ENCODE data around the gene KCND3.

The KCND3 gene

DNA sequence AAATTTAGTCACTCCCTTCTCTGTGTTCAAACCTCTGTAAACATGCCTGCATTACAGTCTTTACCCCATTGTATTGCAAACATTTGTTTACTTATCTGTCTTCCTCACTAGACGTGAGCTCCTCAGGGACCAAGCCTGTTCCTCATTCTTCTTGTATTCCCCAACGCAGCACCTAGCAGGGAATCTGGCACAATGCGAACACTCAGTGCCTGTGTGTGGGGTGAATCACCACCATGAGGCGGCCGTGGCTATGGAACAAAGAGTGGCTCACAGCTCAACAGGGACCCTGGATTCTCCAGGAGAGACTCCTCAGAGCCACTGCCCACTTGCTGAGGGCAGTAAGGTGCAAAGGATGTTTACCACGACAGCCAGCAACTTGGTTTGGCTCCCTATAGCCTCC lies 137.9 kb downstream of the KCND3 start:
- DNase-seq (ENCODE audit: extremely low read depth in 1 of 2, low read depth in 1 of 2), result no peak

DNA sequence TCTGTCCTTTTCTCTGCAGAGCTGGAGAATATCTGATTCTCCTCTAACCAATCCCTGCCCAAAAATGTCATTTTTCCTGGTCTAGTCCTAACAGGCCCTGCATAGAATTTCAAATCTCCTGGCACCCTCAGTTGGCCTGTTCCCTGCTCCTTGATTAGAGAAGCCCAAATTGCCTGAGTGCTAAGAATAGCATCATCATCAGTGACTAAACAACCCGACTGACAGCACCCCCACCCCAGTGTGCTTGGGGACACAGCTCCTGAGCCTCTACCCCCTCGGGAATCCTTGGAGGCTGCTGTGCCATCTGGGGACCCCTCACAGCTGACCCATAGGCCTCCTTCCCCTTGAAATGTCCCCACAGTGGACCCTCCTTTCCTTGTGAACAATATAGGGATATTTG lies 139.4 kb downstream of the KCND3 start:
- no peak for DNase-seq (ENCODE audit: extremely low read depth in 1 of 2, low read depth in 1 of 2)

DNA sequence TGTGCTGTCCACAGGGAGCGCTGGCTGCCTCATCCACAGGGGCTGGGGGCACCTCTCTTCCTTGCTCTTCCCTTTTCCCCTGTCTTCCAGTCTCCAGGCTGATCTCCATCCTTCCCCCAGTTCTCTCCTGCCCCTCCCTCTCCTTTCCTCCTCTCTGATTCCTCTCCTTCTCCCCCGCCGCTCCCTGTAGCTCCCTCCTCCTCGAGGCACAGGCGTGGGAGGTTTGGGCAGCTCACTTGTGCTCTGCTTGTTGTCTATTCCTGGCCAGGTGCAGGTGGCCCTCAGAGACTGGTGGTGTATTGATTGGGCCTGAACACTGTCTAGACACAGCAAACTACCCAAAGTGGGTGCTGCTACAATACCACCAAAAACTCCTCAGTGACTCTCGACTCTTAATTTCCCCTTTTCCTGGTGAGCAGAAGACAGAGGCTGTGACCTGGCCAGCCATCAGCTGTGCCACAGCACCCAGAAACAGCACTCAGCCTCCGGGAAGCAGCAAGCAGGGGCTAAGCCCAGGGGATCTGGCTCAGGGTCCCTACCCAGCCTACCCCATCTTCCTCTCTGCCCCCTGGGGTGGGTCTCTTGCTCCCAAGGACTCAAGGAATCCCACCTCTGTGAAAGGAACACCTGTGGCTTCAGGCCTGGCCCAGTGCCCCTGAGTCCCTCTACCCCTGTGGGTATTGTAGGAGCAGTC lies 140.5 kb downstream of the KCND3 start:
- DNase-seq (ENCODE audit: extremely low read depth in 1 of 2, low read depth in 1 of 2), result no peak

DNA sequence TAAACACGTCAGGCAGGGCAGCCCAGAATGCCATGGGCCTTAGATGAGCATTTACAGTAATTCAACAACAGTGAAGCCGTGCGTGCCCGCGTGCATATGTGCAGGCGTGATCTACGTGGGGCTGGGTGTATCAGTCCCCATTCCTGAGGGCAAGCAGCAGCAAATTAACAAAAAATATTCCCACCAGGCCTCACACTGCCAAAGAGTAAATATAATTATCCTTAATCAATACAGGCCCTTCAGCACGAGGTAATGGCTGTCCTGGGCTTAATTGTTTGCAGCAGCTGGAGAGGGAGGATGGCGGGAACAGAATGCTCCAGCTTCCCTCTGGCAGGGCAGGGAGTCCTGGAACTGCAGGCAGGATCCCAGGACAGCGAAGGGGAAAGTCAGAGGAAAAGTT lies 142.0 kb downstream of the KCND3 start:
- no peak for DNase-seq (ENCODE audit: extremely low read depth in 1 of 2, low read depth in 1 of 2)

DNA sequence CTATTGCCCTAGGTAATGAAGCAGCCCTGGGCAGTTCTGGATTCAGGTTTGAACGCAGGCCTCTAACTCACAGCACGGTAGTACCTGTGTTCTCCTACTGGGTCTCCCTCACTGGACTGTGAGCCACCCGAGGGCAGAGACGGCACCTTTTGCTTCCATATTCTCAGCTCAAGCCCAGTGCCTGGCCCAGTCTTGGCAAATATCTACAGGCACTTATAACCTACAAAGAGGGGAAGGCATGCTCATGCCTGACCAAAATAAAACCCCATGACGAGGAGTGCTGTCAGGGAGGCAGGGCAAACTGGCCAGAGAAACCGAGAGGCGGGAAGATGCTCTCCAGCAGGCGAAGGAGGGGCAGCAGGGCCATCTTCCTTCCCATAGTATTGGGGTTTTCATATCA lies 142.6 kb downstream of the KCND3 start:
- DNase-seq (ENCODE audit: extremely low read depth in 1 of 2, low read depth in 1 of 2), result no peak

DNA sequence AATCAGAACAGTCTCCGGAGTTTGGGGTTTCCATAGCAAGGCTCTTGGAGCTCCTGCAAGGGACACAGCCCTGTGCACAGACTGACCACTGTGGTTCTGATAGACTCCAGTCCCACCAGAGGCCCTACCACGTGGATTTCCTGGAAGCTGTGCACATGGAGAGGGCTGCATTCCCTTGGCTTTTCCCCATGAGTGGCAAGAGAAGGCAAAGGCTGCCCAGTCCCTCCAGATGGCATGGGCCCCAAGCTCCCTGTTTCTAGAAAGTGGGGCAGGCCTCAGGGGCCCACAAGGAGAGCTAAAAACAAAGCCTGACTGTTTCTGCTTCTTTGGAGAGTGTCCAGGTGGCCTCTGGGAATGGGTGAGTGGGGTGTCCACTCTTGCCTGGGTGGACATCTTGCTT lies 146.3 kb downstream of the KCND3 start:
- DNase-seq (ENCODE audit: extremely low read depth in 1 of 2, low read depth in 1 of 2), result no peak

DNA sequence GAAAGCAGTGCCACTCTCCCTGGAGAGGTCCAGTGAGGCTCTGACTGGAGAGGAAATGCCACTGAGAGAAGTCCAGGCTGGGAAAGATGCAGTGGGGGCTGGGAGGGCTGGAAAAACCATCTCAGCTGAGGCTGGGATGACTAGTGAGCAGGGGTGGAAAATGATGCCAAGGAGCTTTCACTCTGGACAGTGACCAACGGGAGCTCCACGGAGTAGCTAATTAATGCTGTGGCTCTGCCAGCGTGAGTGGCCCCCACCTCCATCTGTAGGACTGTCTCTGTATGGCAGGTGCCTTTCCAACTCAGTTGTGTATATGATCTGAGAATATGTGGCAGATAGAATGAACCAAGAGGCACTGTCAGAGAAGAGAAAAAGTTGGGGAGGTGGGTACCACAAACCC lies 147.1 kb downstream of the KCND3 start:
- DNase-seq (ENCODE audit: extremely low read depth in 1 of 2, low read depth in 1 of 2), result no peak

DNA sequence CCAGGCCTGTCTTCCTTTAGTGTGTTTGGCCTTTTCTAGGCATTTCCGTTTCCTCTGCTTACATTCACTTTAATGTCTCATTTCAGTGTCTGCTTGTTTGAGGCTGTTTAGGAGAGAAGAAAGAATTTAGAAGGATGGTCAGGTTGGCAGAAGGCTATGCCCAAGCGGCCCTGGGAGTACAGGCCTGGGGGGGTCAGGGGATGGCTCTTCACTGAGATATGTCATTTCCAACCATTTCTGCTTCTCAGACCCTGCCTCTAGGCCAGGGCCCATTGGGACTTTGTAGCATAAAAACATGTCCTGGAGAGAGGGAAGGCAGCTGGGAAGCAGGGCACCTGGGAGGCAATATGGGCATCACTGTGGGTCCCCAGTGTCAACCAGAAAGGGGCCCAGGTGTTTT lies 147.7 kb downstream of the KCND3 start:
- DNase-seq (ENCODE audit: extremely low read depth in 1 of 2, low read depth in 1 of 2), result no peak

DNA sequence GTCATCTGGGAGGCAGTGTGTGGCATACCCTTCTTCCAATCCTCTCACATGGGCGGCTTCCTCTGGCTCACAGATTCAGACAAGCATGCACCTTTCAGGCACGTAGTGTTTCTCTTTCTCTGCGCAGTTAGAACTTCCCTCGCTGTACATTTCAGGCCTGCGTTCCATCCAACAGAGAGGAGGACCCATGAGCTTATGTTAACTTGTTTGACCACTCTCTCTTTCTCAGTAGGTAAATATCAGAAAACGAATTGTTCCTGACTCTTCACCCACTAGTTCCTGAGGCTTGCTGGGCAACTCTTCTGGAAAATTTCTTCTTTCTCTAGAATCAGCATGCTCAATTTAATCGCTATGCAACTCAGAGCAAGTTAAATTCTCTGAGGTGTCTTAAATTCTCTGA lies 148.3 kb downstream of the KCND3 start:
- DNase-seq (ENCODE audit: extremely low read depth in 1 of 2, low read depth in 1 of 2), result no peak

DNA sequence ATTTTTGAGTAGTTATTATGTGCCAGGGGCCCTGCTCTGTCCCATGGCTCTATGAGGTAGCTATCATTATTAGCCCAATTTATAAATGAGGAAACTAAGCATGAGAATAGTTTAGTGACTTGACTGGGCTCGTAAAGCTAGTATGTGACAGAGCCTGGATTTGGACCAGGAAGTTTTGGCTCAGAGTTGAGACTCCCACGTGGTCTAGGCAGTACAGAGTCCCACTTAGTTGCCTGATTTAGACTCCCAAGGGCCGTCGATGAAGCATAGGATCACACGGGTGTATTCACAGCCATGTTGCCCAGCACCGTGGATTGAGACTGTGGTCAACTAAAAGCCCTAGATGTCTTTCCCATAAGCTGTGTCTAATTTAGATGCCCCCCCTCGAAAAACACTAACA lies 152.1 kb downstream of the KCND3 start:
- DNase-seq (ENCODE audit: extremely low read depth in 1 of 2, low read depth in 1 of 2), result no peak

DNA sequence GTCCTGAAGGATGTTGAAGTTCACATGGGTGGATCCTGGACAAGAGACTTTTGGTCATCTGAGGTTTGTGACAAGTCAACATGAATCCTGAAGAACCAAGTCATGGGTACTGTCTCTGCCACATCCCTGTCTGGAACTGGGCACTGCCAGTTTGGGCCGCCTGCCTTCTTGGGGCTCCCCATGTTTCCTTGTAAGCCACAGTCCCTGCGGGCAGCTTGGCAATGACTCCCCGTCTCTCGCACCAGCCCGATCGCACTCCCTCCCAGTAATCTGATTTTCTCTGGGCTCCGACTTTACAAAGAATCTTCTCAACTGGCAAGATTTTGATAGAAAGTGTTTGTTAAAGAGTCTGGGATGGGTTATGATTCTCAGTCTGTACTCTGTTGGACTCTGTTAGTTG lies 153.4 kb downstream of the KCND3 start:
- DNase-seq (ENCODE audit: extremely low read depth in 1 of 2, low read depth in 1 of 2), result no peak

DNA sequence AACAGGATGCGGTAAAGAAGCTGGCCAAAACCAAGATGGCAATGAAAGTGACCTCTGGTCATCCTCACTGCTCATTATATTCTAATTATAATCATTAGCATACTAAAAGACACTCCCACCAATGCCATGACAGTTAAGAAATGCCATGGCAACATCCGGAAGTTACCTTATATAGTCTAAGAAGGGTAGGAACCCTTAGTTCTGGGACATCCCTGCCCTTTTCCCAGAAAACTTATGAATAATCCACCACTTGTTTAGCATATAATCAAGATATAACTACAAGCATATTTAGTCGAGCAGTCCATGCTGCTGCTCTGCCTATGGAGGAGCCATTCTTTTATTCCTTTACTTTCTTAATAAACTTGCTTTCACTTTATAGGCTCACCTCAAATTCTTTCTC lies 154.0 kb downstream of the KCND3 start:
- DNase-seq (ENCODE audit: extremely low read depth in 1 of 2, low read depth in 1 of 2), result no peak

DNA sequence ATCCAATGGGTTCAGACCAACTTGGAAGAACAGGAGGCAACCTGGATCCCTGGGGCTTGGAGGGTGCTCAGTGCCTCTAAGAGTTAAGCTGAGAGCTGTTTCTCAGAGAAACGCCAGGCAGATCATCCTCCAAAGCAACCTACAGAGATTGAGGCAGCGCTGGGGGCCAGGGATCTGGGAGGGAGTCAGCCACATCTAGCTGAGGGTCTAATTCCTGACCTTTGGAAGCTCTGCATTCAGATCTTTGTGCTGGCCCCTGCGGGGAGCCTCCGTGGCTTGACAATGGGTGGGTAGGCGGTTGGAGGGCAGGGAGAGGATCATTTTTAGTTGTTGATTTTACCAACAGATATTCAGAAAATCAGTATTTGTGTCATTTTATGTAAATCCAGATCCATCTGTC lies 154.5 kb downstream of the KCND3 start:
- no peak for DNase-seq (ENCODE audit: extremely low read depth in 1 of 2, low read depth in 1 of 2)

DNA sequence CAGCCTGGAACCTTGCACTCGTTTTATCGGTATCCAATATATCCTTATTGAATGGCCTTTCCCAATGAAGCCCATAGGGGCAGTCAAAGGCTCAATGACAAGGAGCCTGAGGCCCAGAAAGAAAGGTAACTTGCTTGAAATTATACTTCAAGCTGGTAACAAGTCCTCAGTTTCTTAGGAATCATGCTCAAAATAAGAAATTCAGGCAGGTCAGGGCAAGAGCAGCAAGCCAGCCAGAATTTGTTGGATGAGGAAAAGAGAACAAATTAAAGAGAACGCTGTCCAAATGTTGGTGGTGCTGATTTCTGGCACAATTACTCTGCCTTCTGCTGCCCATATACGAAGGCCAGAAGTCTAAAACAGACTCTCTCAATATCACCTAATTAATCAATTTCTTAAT lies 156.1 kb downstream of the KCND3 start:
- DNase-seq (ENCODE audit: extremely low read depth in 1 of 2, low read depth in 1 of 2), result no peak

DNA sequence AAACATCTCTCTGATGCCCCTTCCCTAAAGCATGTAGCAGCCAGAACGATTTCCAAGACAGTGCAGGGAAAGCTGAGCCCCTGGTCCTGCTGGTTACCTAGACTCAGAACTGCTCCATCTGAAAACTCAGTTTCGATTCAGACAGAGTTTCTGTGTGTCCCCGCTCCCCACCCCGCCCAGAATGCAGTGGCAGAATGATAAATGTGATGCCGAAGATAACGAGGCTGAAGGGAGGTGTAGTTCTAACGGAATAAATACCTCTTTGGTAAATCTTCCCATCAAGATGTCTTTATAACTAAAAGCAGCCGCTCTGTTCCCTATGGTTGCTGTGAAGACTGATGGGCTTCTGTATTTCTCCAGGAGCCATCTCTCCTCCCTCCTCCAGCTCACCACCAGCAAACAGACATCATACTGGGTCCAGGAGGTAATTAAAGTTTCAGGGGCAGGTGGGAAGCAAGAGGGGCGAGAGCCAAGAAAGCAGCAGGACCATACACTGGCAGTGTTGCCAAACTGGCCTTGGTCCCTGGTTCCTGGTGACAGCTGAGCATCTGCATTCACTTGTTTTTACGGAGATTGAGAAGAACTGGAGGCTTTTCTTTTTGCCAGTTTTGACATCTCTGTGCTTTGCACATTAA lies 156.8 kb downstream of the KCND3 start:
- DNase-seq (ENCODE audit: extremely low read depth in 1 of 2, low read depth in 1 of 2), result no peak

DNA sequence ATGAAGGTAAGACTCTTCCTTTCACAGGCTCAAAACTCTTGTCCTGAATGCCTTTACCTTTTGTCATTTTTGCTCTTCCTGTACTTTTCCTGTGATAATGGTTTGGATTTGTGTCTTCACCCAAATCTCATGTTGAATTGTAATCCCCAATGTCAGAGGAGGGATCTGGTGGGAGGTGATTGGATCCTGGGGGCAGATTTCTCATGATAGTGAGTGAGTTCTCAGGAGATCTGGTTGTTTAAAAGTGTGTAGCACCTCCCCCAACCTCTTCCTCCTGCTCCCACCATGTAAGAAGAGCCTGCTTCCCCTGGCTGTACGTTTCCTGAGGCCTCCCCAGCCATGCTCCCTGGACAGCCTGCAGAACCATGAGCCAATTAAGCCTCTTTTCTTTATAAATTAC lies 158.3 kb downstream of the KCND3 start:
- DNase-seq (ENCODE audit: extremely low read depth in 1 of 2, low read depth in 1 of 2), result no peak

DNA sequence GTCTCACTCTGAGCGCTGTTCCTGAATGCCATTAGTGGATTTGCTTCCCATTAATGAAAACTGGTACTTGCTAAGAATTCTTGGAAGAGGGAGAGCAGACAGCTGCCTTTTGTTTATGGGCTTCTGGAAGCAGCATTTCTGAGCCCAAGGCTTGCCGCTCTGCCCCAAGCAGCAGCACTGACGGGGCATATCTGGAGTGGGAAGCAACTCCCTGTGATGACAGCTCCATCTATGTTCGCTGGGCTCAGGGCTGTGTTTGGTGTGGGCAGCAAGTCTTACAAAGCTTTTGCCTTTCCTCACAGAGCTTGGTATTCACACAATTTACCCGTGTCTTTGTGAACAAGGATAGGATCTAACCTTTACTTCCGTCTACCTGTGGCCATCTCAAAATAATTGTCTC lies 161.5 kb downstream of the KCND3 start:
- DNase-seq (ENCODE audit: extremely low read depth in 1 of 2, low read depth in 1 of 2), result no peak

DNA sequence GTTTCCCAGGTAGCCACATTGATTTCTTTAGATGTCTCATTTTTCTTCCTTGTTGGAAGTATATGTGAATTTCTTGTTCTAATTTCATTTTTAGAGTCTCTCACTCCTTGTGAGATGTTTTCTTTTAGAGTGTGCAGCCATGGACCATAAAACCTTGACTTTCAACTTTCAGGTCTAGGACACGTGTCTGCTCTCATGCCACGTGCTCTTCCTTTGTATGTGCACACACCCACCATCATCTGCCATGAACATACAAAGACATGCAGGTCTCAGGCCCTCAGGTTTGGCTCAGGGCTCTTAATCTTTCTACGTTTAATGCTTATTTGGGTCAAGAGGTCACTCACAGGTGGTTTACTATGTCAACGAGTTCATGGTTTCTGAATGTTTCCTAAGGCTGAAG lies 163.2 kb downstream of the KCND3 start:
- no peak for DNase-seq (ENCODE audit: extremely low read depth in 1 of 2, low read depth in 1 of 2)

DNA sequence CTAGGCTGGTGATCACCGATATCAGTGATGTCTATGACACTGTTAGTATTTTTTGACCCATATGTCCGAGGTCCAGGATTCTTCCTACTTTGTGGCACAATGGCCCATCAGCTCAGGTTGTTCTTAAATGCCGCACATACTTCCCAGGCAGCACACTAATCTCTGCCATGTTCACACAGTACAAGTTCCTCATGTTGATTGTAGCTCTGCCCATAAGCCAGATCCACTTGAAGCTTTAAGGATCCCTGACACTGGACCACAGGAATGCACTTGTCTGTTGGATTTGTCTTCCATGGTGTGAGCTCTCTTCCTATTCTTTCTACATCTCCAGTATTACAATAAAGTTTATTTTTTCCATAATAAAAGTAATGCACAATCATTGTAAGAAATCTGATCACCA lies 164.3 kb downstream of the KCND3 start:
- DNase-seq (ENCODE audit: extremely low read depth in 1 of 2, low read depth in 1 of 2), result no peak

DNA sequence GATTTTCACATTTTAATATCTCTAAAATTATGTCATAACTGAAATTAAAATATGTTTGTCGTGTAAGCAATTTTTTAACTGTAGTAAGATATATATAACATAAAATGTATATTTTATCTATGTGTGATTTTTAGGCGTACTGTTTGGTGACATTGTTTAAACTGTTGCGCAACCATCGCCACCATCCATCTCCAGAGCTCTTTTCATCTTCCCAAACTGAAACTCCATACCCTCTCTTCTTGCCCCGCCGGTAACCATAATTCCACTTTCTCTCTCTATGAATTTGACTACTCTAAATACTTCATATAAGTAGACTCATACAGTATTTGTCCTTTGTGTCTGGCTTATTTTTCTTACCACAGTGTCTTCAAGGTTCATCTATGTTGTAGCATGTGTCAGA lies 167.3 kb downstream of the KCND3 start:
- DNase-seq (ENCODE audit: extremely low read depth in 1 of 2, low read depth in 1 of 2), result no peak

DNA sequence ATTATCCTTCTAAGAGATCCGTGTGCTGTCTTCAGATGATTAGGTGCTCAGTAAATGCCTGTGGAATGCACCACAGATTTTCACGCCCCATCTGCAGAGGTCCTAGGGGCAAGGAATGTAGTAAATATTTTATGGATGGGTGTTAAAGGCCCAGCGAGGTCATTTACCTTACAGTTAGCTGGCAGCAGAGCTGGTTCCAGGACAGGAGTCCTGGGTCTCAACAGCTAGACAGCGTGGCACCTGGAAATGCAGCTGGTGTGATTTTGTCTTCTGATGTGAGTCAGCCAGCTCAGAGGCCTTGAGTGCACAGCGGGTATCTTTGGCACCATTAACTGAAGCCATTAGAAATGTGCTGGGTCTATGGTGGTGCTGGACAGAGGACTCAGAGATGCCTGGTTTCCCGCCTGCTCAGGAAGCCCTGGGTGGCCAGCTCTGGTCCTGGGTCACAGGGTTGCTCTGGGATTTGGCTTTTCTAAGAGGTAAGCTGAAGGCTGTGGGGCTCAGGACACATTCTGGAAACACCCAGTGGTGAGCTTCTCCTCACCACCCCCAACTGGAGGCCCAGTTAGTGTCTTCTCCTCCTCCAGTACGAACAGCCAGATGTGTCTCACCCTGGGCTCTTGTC lies 168.2 kb downstream of the KCND3 start:
- DNase-seq (ENCODE audit: extremely low read depth in 1 of 2, low read depth in 1 of 2), result no peak

DNA sequence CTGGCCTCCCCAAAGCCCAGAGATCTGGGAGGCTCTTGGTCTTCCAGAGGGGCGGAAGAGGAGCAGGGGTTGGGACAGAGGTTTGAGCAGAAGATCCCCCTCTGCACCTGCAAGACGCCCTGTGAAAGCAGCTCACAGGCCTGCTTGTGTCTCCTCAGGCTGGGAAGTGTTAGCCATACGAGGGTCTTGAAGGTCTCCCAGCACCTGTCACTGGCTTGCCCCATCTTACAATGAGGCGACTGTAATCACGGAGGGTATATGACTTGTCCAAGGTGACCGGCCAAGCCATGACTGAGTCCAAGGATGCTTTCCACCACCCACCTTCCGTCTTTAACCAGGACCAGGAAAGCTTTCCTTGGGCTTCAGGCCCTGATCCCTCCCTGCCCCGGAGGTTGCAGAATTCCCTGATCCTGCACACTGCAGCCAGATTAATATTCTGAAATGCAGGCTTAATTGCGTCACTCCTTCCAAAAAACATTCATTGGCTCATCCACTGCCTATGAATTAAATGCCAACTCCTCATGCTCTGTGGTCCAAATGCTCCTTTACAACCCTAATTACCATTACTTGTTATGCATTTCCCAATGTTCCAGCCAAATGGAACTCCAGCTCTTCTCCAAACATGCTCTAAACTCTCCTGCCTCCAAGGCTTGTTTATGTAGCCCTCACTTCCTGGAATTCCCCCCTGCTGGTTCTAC lies 169.8 kb downstream of the KCND3 start:
- DNase-seq (ENCODE audit: extremely low read depth in 1 of 2, low read depth in 1 of 2), result no peak

Data from stimulated activated CD8-positive, alpha-beta memory T cell treated with anti-CD3 and anti-CD28 coated beads, Interleukin-7, amount 100 ng/mL, for 48 hours (primary cell).